Measurements from ENCODE around the gene ZYX.

The ZYX gene, protein sequence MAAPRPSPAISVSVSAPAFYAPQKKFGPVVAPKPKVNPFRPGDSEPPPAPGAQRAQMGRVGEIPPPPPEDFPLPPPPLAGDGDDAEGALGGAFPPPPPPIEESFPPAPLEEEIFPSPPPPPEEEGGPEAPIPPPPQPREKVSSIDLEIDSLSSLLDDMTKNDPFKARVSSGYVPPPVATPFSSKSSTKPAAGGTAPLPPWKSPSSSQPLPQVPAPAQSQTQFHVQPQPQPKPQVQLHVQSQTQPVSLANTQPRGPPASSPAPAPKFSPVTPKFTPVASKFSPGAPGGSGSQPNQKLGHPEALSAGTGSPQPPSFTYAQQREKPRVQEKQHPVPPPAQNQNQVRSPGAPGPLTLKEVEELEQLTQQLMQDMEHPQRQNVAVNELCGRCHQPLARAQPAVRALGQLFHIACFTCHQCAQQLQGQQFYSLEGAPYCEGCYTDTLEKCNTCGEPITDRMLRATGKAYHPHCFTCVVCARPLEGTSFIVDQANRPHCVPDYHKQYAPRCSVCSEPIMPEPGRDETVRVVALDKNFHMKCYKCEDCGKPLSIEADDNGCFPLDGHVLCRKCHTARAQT

DNA sequence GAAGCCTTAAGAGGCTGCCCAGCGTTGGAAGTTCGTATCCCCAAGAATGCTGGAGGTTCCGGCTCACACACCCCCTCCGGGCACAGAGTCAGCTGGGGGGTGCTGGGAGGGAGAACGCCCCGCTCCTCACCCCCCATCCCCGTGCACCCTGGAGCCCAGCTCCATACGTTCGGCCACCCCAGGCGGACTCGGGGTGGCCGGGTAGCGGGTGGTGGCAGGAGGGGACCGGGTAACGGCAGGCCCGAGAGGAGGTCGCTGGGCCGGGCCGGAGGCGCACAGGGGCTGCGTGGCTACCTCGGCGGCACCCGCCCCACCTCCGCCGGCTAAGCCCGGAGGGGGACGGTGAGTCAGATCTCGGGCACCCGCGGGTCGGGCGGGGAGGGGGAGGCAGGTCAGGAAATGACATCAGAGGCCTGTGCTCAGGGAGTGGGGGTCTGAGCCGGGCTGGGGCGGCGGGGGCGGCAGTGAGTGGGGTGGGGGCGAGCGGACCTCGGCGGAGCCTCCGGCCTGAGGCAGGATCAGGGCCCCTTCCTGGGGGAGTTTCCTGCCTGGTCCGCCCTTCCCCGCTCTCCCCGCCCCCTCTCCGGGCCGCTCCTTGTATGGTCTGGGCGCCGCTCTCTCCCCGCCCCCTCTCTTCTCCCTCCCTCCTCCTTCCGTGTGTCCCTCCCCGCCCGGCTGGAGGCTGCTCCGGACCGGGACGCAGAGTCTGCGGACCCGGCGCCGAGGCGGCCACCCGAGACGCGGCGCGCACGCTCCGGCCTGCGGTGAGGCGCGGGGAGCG, at the start of gene ZYX:
Gene ZYX, plus strand, starts transcription at position 700 of the 781 bp plus-strand sequence. CDS start 227 bp downstream, outside the sequence.
- peak; percentile 92 for DNase-seq (ENCODE audit: low spot score)

DNA sequence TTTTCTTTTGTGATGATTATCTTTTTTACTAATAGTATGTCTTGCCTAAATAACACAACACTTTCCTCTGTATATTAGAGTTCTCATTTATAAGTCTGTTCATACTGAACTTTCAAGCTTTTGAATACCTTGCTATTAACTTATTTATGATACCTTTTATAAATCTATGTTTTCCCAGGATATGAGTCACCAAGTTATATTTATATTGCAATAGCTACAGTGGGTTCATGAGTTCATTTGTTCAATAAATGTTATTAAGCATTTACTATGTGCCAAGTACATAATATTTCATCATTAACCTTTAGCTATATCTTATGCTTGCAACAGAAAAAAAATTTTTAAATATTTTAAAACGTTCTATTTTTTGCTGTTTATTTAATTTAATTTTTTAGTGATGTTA, 46.9 kb upstream of the ZYX start:
- DNase-seq (ENCODE audit: low spot score), result no peak

DNA sequence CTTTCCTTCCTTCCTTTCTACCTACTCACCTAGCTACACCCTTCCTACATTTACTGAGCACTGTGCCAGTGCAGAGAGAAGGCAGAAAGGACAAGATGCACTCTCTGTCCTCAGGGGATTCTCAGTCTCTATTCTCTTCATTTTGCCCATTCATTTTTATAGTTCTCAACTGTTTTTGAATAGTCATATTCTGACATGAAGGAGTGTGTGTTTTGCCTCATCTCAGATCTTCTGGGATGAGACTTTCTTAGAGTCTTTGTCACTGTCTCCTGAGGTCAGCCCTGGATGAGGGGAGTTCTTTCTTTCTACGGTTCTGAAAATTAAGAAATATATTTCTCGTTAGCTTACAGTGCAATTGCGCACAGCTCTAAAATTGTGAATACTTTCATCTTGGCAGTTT, 43.9 kb upstream of the ZYX start:
- no peak for DNase-seq (ENCODE audit: low spot score)

DNA sequence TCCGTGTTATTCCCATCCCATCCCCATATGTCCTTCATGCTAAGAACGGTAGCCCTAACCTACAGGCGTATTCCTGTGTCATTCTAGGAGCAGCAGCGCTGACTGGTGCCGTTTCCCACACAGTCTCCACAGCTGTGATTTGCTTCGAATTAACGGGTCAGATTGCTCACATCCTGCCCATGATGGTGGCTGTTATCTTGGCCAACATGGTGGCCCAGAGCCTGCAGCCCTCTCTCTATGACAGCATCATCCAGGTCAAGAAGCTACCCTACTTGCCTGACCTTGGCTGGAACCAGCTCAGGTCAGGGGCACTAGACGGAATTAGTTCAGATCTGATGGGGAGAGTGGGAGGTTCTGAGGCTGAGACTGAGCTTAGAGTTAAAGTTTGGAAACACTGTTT, 39.3 kb upstream of the ZYX start:
- no peak for DNase-seq (ENCODE audit: low spot score)

DNA sequence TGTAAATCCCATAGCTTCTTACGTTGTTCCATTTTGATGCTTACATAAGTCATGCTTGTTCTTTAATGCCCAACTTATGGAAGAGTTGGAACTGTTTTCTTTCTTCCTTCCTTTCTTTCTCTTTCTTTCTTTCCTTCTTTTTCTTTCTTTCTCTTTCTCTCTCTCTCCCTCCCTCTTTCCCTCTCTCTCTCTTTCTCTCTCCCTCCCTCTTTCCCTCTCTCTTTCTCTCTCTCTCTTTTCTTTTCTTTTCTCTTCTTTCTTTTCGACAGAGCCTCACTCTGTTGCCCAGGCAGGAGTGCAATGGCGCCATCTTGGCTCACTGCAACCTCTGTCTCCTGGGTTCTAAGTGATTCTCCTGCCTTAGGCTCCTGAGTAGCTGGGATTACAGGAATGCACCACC, 37.5 kb upstream of the ZYX start:
- DNase-seq (ENCODE audit: low spot score), result no peak

DNA sequence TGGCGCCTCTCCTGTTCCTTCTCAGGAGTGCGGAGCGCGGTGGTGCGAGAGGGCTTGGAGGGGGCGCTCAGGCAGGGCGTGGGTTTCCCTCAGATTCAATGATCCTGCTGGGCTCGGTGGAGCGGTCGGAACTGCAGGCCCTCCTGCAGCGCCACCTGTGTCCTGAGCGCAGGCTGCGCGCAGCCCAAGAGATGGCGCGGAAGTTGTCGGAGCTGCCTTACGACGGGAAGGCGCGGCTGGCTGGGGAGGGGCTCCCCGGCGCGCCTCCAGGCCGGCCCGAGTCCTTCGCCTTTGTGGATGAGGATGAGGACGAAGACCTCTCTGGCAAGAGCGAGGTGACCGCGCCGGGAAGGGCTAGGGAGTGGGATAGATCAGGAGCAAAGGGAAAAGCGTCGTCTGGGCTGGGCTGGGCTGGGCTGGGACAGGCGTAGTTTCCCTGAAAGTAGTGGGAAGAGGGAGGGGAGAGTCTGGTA, 35.7 kb upstream of the ZYX start:
- no peak for DNase-seq (ENCODE audit: low spot score)

DNA sequence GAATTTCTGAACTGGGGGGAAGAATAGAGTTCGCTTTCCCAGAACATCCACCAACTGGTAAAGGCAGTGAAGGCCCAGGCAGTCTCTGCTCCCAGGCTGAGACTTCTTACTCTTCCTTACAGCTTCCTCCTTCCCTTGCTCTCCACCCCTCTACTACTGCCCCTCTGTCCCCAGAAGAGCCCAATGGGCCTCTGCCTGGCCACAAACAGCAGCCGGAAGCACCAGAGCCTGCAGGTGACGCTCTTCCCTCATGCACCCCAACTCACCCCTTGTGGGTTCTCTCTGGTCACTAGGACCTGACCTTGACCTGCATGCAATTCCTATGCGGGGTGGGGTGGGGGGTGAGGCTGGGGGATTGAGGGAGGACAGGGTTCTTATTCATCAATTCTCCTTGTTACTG, 35.1 kb upstream of the ZYX start:
- no peak for DNase-seq (ENCODE audit: low spot score)

- DNase-seq (ENCODE audit: low spot score), result no peak
Observed at GRCh38 chr7:143347950-143348349, 33.2 kb upstream of the ZYX start.

DNA sequence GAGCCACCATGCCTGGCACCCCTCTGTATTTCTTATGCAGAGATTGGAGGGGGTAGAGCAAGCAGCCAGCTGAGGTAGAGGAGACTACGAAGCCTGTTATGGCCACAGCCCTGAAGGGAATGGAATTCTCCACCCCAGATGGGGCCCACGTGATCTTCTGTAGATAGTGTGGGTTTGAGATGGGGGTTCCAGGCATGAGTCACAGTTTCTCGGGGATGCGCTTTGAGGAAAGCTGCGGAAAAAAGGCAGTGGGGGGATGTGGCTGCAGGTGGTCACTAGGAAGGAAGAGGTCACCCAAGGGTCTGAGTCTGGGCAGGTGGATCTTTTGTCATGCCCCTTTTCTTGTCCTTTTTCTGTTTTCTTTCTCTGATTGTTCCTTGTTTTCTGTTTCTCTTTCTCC, 30.1 kb upstream of the ZYX start:
- no peak for DNase-seq (ENCODE audit: low spot score)

- DNase-seq (ENCODE audit: low spot score), result no peak
Observed at GRCh38 chr7:143351574-143351973, 29.6 kb upstream of the ZYX start.

DNA sequence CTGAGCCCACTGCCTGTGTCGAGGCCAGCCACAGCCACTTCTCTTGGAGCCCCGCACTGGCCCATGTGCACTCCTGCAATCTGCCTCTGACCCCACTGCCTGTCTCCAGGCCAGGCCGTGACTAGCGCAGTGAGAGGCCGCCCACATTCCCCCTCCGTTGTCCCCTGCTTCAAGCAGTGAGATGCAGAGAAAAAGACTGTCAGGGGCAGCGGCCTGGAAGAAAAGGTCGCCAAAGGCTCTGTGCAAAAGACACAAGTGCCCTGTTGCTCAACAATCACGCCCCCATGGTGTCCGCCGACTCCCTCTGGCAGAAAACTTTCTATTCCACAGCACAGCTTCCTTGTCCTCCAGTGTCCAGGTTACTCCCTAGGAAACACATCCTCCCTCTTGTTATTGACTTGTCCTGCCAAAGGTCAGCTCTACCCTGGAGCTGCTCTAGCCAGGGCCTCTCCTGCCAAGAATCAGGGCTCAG, 28.6 kb upstream of the ZYX start:
- no peak for DNase-seq (ENCODE audit: low spot score)

DNA sequence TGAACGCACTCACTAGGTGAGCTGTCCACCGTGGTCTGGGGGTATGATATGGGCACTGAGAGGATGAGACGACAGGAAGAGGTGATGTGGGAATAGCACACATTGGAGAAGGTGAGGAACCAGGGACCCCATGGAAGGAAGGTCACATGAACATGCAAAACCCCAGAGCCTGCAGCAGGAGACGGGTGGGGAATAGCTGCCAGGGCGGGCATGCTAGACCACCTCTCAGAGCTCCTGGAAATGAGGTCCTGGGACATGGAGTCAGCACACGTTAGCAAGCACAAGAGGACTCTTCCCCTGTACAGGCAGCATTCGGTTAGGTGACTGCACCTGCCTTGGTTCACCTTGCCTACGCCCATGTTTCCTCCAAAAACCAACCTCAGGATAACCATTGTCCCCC, 26.8 kb upstream of the ZYX start:
- DNase-seq (ENCODE audit: low spot score), result no peak

GRCh38 chr7:143354965-143355364, 26.2 kb upstream of the ZYX start:
- no peak for DNase-seq (ENCODE audit: low spot score)

DNA sequence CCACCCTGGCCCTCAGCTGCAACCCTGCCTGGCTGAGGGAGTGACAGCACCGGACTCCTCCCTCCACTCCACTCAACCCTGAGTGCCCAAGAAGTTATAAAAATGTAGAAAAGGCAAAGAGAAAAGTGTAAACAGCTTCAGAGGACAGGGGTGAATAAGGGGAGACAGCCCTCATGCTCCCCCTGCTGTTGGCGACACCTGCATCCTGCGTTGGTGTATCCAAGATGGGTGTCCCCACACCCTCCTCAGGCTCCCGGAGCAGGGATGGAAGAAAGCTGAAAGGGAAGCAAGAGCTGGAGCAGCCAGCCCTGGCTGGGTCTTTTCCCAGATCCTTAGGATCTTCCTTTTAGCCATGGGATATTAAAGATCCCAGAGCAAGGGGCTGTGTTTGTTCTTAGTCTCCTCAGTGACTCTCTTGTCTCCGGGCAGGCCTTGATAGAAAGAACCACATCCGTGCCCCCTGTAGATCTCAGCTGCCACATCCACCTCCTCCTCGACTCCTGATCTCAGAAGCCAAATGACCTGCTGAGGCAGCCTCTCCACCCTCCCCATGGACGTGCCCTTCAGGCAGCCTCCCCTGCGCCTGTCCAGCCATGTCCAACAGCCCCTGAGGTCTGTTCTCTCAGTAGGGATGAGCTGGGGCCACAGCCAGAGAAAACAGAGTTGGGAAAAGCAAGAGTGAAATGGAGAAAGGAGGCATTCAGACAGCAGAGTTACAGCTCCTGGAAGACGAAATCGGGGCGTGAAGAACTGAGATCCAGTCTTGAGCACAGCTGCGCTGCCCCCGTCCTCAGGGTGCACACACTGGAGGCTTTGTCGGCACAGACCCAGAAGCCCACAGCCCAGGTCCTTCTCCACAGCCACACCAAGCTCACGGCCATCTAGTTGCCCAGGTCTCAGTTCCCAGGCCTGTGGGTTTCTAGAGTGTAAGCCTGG, 25.4 kb upstream of the ZYX start:
- no peak for DNase-seq (ENCODE audit: low spot score)

DNA sequence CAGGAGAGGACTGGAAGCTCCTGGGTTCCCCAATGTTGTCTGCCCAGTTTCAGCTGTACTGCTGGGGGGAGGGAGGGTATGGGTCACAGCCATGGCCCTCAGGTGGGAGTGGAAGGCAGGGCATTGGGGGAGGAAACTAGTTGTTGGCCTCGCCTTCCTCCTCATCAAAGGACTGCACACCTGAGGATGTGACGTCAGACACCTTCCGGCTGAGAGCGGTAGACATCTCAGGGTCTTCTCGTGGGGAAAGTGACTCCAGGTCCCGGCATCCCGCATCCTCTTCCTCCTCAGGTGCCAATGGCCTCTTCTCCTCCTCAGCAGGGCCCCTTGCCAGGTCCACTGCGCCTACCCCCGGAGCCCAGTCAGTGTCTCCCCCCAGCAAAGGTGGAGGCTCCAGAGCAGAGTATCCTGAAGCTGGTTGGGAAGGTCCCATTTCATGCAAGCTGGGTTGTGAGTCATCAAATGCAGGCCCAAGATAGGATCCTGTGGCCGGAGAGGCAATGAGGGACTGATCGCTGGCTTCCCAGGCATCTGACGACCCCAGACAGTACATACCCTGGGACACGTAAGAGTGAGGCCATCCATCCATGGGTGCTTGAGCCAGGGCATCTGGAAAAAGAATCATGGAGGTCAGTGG, 24.6 kb upstream of the ZYX start:
- DNase-seq (ENCODE audit: low spot score), result no peak

DNA sequence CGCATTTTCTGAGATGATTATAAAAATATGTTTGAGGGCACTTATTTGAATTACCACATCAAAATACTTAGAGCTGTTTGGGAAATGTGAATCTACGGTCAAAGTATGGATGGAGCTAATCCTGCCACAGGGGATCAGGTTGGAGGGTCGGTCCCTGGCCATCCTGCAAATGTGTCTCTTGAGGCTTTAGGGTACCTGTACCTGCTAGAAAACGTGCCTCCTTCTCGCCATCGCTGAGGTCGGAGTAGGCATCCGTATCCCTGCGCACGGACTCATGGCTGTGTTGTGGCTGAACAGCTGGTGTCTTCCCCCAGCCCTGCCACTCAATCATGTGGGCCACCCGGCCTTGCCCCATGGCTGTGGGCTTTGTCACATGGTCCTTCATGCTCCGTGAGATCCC, 22.5 kb upstream of the ZYX start:
- no peak for DNase-seq (ENCODE audit: low spot score)

GRCh38 chr7:143359771-143360353, 21.3 kb upstream of the ZYX start:
- no peak for DNase-seq (ENCODE audit: low spot score)

- DNase-seq (ENCODE audit: low spot score), result no peak
Observed at GRCh38 chr7:143360788-143361551, 20.2 kb upstream of the ZYX start.

DNA sequence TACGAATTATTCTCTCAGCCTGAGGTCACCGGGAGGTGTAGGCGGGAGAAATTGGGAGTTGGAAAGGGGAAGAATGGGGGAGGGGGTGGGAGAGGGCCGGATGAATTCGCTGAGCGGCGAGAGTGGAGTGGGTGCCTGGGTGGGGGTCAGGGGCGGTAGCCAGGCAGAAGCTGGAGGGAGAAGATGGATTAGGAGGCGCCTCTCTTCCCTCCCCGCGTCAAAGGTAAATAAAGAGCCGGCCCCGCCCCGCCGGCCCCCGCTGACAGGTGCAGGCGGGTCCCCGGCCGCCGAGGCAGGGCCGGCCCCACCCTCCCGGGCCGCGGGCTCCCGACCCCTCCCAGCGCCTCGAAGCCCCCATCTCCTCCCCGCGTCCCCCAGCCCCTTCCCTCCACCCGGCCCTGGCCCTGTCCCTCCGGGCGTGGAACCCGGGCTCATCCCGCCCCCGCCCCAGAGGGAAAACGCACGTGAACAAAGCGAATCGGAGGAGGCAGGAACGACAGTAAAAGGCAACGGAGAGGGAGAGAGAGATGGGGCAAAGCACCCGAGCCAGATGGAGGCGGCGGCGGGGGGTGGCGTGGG, 19.5 kb upstream of the ZYX start:
- no peak for DNase-seq (ENCODE audit: low spot score)
